ENCODE data around the gene SMAP2.
"Not testable (repeated sequence)": the region's sequence is repeated elsewhere in the genome, so short reads cannot be mapped to it uniquely, and the experiment has no call there.

SMAP2 gene

GRCh38 chr1:40372658-40373322, 737 bp upstream of the SMAP2 start:
- DNase-seq, result no peak

GRCh38 chr1:40377512-40377911, 4.0 kb downstream of the SMAP2 start:
- no peak for DNase-seq

GRCh38 chr1:40379785-40380452, 6.4 kb downstream of the SMAP2 start:
- DNase-seq, result no peak

DNA sequence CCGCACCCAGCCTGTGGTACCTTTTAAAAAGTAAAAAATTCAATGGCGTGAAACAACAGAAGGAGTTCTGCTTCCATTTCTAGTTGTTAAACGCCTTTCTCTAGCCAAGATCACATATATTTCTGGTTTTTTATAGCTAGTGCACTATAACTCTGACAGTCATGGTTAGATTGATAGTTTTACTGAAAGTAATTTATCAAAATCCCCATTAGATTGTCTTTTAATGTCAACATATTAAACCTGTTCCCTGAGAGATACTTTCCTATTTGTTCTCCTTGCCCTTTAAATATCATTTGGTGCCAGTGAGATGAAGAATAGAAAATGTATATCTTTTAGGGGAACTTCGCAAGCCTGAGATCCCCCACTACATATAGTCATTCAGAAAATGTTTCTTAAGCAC, 7.3 kb downstream of the SMAP2 start:
- DNase-seq, result no peak

- DNase-seq, result no peak
Observed at GRCh38 chr1:40381268-40382107, 8.0 kb downstream of the SMAP2 start.

DNA sequence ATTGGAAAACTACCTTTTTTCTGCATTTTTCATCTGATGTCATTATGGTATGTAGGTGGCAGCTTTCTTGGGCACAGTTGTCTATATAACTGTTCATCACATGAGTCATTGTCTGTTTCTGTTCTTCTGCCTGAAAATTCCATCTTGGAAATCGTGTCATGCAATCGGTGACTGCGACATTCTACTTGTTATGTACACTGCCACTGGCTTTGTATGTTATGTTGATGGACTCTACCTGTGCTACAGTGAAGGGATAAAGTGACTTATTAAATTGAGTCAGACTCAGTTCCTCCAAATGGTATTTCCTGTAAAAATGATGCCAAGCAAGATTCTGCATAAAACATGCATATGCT, 8.6 kb downstream of the SMAP2 start:
- DNase-seq, result no peak

DNA sequence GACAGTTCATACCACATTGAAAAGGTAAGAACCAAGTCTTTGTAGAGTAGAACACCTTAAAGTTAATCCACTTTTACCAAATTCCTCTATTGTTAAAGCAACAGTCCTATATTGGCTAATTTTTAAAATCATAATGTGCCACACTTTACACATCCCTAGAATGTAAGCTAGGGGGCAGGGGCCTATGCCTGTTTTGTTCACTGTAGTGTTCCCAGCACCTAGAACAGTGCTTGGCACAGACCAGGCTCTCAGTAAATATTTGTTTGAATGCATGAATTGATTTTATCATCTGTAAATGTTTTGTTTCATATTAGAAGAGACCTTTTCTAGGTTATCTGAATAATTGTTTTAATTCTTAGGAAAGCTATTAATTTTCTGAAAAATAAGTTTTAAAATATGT, 9.1 kb downstream of the SMAP2 start:
- no peak for DNase-seq

- DNase-seq, result no peak
Observed at GRCh38 chr1:40383095-40383487, 9.6 kb downstream of the SMAP2 start.

- DNase-seq, result no peak
Observed at GRCh38 chr1:40383488-40384412, 10.2 kb downstream of the SMAP2 start.

DNA sequence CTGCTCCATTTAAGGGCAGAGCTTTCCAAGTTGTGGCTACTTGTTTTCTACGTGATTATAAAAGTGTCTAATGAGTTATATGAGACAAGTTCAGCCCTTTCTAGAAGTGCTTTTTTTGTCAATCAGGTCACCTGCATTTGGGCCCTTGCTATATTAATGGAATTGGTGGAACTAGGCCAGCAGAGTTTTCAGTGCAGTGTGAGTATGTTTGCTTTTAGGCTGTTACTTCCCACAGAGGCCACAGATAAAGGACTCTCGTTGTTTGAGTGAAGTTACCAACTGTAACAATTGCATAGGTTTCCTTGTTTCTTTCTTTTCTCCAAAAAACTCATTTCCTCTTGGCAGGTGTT, 10.9 kb downstream of the SMAP2 start:
- no peak for DNase-seq

- no peak for DNase-seq
Observed at GRCh38 chr1:40384887-40385286, 11.4 kb downstream of the SMAP2 start.

DNA sequence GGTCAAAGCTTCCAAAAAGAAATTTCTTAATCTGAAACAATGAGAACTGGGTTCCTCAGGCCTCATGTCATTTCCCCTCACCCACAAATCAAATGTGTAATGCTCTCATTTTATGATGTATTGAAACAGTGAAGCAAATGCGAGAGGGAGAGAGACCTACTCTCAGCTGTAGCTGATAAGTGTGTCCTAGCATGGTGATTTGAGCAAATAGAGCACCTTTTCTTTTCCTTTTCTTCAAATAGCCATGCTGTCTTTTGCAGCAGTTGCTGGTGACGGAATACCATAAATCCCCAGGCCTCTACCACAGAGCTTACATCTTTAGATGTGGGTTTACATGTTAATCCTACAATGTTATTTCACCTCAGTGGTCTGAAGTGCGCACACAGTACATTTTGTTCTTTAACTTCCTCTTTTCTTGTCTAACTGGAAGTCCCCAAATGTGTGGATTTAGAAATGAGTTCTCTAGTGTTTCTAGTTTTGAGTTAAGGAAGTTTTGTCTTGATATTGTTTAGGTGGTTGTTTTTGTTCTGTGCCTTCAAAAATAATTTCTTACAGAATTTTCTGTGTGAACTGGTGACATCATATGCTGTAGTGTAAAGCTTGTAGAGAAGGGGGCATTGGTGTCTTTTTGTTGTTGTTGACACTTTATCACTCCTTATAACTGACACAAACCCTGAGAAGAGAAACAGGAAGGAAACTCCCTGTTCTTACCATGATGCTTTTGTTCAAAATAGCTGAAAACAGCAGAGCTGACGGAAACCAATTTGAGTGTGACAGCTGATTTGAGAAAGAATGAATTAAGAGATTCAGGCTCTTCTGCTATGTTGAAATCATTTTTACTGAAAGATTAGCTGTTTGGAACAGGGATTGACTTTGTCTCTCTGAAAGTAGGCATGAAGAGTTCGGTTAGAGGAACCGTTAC, 12.2 kb downstream of the SMAP2 start:
- peak in 1 of 2 donors; percentile 94 for DNase-seq

DNA sequence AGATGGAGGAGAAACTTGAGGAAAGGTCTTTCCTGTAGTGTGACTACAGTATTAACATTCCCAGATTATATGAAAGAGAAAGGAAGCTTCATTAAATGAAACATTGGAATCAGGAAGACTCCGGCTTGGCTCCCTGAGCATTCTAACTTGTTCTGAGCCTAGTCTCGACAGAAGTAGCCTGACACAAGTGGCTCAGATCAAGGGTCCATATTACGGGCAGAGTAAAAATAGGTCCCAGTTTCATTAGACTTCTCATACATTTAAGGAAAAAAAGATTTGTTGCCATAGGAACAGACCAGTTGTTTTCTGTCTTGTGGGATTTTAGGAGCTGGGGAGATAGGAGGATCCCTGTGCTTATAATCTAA, 12.8 kb downstream of the SMAP2 start:
- DNase-seq, result no peak

DNA sequence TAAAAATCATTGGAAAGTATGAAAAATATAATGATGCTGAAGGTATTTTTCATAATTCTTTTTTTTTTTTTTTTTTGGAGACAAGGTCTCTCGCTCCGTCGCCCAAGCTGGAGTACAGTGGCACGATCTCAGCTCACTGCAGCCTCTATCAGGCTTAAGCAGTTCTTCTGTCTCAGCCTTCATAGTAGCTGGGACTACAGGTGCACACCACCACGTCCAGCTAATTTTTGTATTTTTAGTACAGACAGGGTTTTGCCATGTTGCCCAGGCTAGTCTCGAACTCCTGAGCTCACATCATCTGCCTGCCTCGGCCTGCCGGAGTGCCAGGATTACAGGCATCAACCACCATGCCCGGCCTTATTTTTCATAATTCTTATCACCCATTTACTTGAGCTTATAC, 13.3 kb downstream of the SMAP2 start:
- no peak for DNase-seq

GRCh38 chr1:40387381-40388306, 14.1 kb downstream of the SMAP2 start:
- not testable (repeated sequence) for DNase-seq

GRCh38 chr1:40388456-40389321, 15.2 kb downstream of the SMAP2 start:
- DNase-seq, result not testable (repeated sequence)

DNA sequence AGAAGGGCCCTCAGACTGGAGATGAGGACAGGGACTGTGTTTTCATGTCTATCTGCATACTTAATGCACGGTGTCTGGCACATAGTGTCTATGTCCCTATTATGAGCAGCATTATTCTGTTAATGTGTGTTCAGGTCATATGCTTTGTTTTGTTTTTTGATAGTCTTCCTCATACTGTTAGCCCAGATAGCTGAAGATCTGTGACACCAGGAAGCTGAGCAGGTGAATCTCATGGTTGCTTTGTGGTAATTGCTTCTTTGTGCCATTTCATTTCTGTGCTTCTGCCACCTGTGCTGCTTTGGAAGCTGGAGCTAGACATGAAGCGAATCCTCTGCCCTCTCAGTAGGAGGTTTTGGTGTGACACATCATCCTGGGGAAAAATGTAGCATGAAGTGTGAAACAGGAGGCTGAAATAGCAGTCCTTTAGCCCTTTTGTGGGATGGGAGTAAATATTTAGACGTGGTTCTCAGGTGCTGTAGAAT, 15.8 kb downstream of the SMAP2 start:
- DNase-seq, result no peak

- DNase-seq, result no peak
Observed at GRCh38 chr1:40389871-40390560, 16.5 kb downstream of the SMAP2 start.

DNA sequence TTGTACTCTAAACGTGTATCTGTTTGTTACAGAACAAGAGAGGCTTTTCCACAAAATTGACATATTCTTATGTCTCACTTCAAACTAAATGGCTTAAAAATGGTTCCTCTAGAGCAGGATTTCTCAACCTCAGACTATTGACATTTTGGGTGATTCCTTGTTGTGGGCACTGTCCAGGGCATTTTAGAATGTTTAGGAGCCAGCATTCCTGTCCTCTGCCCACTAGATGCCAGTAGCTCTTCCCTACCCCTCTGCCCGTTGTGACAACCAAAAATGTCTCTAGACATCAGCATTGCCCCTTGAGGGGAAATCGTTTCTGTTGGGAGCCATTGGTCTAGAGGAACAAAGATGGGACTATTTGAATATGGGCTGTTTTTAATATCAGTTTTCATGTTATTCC, 17.3 kb downstream of the SMAP2 start:
- DNase-seq, result no peak

Measured in bone marrow (tissue), 2 donors.